ENCODE data around the gene TBCC. TPM values are rescaled to one million over a fixed set of nuclear protein-coding genes. Genes with fewer than 3 reads are reported as not detected.

Gene TBCC
- total RNA-seq, 4 donors from 2014 or later = 33.2 to 61.8 (median 45.1) TPM

DNA sequence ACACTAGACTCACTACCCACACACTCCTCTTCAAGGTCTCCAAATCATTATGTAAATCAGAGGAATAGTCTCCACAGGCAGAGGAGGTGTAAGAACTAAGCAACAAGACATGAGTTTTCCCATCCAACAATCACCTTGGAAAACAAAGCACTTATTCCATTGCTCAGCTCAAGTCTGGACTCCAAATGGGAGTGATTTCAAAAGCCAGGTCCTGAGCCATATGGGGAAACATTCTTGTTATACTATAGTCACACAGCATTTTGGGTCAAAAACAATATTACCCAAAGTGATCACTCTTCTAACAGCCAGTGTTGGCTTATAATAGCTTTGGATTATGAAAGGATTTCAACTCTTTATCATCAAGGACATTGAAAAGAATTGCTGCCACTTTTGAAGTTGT lies 19.9 kb downstream of the TBCC start:
- Histone ChIP-seq H3K4me1 (peaks cover 13 to 27% of the 10 kb centered on the region in 2 donors), H3K27ac (peak overlapping the region; percentile 72 to 86 (median 74)), H3K4me3 (peak overlapping the region in 3 of 4 donors; percentile 9 to 60 (median 55)), H3K36me3 (no peaks in the 10 kb centered on the region), H3K9me3 (no peaks in the 10 kb centered on the region), H3K27me3 (no peaks in the 10 kb centered on the region)
- DNase-seq (no peak), ATAC-seq (no peak)
- TF ChIP-seq POLR2A (IDR thresholded peaks at IDR 0.05) = no peak
- TF ChIP-seq, protein P1, sequence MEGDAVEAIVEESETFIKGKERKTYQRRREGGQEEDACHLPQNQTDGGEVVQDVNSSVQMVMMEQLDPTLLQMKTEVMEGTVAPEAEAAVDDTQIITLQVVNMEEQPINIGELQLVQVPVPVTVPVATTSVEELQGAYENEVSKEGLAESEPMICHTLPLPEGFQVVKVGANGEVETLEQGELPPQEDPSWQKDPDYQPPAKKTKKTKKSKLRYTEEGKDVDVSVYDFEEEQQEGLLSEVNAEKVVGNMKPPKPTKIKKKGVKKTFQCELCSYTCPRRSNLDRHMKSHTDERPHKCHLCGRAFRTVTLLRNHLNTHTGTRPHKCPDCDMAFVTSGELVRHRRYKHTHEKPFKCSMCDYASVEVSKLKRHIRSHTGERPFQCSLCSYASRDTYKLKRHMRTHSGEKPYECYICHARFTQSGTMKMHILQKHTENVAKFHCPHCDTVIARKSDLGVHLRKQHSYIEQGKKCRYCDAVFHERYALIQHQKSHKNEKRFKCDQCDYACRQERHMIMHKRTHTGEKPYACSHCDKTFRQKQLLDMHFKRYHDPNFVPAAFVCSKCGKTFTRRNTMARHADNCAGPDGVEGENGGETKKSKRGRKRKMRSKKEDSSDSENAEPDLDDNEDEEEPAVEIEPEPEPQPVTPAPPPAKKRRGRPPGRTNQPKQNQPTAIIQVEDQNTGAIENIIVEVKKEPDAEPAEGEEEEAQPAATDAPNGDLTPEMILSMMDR (IDR thresholded peaks at IDR 0.05 in 4 of 5, conservative IDR thresholded peaks at IDR 0.05 in 1 of 5) = no peak
- in situ Hi-C loops (cut with MboI; ENCODE audit: low sequenced_read_pairs in 4 of 4) (loop anchor here in 3 of 4 donors (5.0 to 25.0 kb wide), 4 partner anchors 64 to 151 kb away; partner anchors contain the start of gene RPL7L1 (in 1 of the 3)), intact Hi-C loops (cut with DNase I; ENCODE audit: low total_unique reads) (loop anchor here (1.0 to 2.0 kb wide), 3 partner anchors 65 to 161 kb away; partner anchors contain the start of genes RPL7L1 and UBR2)

DNA sequence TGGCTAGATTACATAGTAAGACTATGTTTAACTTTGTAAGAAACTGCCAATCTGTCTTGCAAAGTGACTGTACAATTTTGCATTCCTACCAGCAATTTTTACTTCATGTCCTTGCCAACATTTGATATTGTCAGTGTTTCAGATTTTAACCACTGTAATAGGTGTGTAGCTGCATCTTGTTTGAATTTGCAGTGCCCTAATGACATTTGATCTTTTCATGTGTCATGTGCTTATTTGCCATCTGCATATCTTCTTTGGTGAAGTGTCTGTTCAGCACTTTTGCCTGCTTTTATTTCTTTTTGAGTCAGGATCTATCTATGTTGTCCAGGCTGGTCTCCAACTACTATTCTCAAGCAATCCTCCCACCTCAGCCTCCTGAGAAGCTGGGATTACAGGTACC lies 21.1 kb downstream of the TBCC start:
- no peak for ATAC-seq
- in situ Hi-C loops (cut with MboI; ENCODE audit: low sequenced_read_pairs in 4 of 4) = loop anchor here (5.0 to 25.0 kb wide), 4 partner anchors 63 to 152 kb away; partner anchors contain the start of gene RPL7L1 (in 1 of the 4)

DNA sequence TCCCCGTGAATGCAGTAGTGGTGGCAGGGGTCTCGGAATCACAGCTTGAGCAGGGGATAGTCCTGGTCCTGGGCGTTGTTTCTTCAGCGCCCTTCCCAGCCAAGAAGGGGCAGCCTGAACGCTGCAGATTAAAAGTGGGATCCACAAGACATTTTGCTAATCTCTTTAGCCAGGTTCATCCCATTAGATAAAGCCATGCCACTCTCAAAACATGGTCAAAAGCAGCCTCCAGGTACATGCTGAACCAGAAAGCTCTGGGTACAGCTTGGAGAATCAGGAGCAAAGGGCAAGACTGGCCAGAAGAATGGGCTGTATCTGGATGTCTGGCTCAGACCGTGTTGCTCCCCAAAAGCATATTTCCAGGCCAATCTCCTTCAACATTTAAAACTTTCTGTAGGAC lies 23.4 kb downstream of the TBCC start, which contains the start of gene PRPH2:
Gene PRPH2, minus strand, starts transcription at position 101 of the 400 bp plus-strand sequence. CDS start 263 bp downstream, outside the sequence.
- H3K27me3 ChIP-seq = no peaks in the 10 kb centered on the region
- no peak within 1 kb of the TSS for H3K4me3 ChIP-seq
- intact Hi-C loops (cut with DNase I; ENCODE audit: low total_unique reads) = no loop called here
- H3K27ac ChIP-seq = no peak within 1 kb of the TSS
- no peaks in the 10 kb centered on the region for H3K36me3 ChIP-seq
- no peaks in the 10 kb centered on the region for H3K9me3 ChIP-seq
- peaks cover 13 to 35% of the 10 kb centered on the region in 2 donors for H3K4me1 ChIP-seq
- TF ChIP-seq POLR2A (IDR thresholded peaks at IDR 0.05) = no peak
- TF ChIP-seq, protein P1 (IDR thresholded peaks at IDR 0.05 in 4 of 5, conservative IDR thresholded peaks at IDR 0.05 in 1 of 5) = no peak
- in situ Hi-C loops (cut with MboI; ENCODE audit: low sequenced_read_pairs in 4 of 4) = loop anchor here in 2 of 4 donors (5.0 kb wide), 1 partner anchor 60 kb away; no protein-coding TSS in a partner anchor
- no peak for DNase-seq
- no peak for ATAC-seq

More for the DNA sequence above, 21.1 kb downstream of the TBCC start:
- no peak for DNase-seq
- TF ChIP-seq POLR2A (IDR thresholded peaks at IDR 0.05) = no peak
- TF ChIP-seq, protein P1 (IDR thresholded peaks at IDR 0.05 in 4 of 5, conservative IDR thresholded peaks at IDR 0.05 in 1 of 5) = no peak
- intact Hi-C loops (cut with DNase I; ENCODE audit: low total_unique reads) = no loop called here
- peak overlapping the region in 2 of 4 donors; percentile 72 to 74 for H3K27ac ChIP-seq
- no peak overlapping the region for H3K4me3 ChIP-seq
- H3K4me1 ChIP-seq = peaks cover 13 to 27% of the 10 kb centered on the region in 2 donors
- no peaks in the 10 kb centered on the region for H3K27me3 ChIP-seq
- no peaks in the 10 kb centered on the region for H3K9me3 ChIP-seq
- H3K36me3 ChIP-seq = no peaks in the 10 kb centered on the region

DNA sequence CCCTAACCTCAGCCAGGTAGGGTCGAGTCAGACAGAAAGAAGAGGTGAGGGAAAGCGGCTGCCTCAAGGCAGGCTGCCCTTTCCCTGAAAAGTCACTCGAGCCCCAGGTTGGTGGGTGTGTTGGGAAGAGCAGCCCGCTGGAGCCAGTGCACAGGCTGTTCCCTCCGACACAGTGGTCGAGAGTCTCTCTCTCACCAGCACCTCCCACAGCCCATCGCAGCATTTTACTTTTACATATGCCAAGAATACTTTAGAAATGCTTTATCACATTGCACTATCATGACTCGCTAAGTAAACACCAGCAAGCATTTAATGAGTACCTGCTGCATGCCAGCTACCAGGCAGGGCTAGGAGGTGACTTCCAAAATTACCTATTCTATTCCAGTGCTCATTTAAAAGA lies 25.2 kb downstream of the TBCC start:
- in situ Hi-C loops (cut with MboI; ENCODE audit: low sequenced_read_pairs in 4 of 4) (loop anchor here in 2 of 4 donors (5.0 kb wide), 1 partner anchor 58 kb away; no protein-coding TSS in a partner anchor), intact Hi-C loops (cut with DNase I; ENCODE audit: low total_unique reads) (no loop called here)
- no peak overlapping the region for H3K27ac ChIP-seq
- no peak for DNase-seq
- no peaks in the 10 kb centered on the region for H3K36me3 ChIP-seq
- H3K4me1 ChIP-seq = peaks cover 6 to 23% of the 10 kb centered on the region in 2 donors
- no peak overlapping the region for H3K4me3 ChIP-seq
- no peak for ATAC-seq
- TF ChIP-seq POLR2A (IDR thresholded peaks at IDR 0.05) = no peak
- TF ChIP-seq, protein P1 (IDR thresholded peaks at IDR 0.05 in 4 of 5, conservative IDR thresholded peaks at IDR 0.05 in 1 of 5) = no peak
- no peaks in the 10 kb centered on the region for H3K9me3 ChIP-seq
- no peaks in the 10 kb centered on the region for H3K27me3 ChIP-seq
